Measurements from ENCODE around the gene DEGS2.

Gene DEGS2

DNA sequence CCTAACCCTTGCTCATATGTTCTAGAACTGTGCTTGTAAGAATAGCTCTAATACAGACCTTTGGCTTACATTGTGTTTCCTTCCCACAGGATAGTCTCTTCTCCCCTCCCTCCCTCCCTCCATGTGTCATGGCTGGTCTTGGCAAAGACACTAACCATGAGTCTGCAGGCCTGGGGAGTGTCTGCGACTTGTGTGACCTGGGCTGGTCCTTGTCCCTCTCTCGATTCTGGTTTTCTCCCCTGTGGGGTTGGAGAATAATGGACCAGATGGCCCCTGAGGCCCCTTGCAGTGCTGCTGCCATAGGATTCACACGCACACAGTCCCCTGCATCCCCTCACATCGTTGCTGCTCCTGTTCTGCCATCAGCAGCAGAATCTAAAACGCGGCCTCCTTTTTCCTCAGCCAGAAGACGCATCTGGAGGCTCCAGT, 30.3 kb downstream of the DEGS2 start:
- TF ChIP-seq, protein P1, sequence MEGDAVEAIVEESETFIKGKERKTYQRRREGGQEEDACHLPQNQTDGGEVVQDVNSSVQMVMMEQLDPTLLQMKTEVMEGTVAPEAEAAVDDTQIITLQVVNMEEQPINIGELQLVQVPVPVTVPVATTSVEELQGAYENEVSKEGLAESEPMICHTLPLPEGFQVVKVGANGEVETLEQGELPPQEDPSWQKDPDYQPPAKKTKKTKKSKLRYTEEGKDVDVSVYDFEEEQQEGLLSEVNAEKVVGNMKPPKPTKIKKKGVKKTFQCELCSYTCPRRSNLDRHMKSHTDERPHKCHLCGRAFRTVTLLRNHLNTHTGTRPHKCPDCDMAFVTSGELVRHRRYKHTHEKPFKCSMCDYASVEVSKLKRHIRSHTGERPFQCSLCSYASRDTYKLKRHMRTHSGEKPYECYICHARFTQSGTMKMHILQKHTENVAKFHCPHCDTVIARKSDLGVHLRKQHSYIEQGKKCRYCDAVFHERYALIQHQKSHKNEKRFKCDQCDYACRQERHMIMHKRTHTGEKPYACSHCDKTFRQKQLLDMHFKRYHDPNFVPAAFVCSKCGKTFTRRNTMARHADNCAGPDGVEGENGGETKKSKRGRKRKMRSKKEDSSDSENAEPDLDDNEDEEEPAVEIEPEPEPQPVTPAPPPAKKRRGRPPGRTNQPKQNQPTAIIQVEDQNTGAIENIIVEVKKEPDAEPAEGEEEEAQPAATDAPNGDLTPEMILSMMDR (conservative IDR thresholded peaks at IDR 0.05; ENCODE audit: low read depth, low read length) = no peak
- Histone ChIP-seq H3K4me2 (no peak overlapping the region), H3K9ac (no peak overlapping the region), H3K27me3 (ENCODE audit: insufficient read depth, low read depth) (no peaks in the 10 kb centered on the region), H3K36me3 (ENCODE audit: insufficient read depth) (no peaks in the 10 kb centered on the region), H2AFZ (ENCODE audit: low read depth) (no peak overlapping the region), H3K79me2 (ENCODE audit: insufficient read depth, low read depth) (no peaks in the 10 kb centered on the region), H4K20me1 (ENCODE audit: insufficient read depth) (no peaks in the 10 kb centered on the region), H3K4me3 (IDR thresholded peaks at IDR 0.05; ENCODE audit: insufficient read depth, low read depth, low read length) (no peak overlapping the region), H3K27ac (no peak overlapping the region), H3K4me1 (ENCODE audit: low read depth, poor library complexity, severe bottlenecking) (no peaks in the 10 kb centered on the region)

DNA sequence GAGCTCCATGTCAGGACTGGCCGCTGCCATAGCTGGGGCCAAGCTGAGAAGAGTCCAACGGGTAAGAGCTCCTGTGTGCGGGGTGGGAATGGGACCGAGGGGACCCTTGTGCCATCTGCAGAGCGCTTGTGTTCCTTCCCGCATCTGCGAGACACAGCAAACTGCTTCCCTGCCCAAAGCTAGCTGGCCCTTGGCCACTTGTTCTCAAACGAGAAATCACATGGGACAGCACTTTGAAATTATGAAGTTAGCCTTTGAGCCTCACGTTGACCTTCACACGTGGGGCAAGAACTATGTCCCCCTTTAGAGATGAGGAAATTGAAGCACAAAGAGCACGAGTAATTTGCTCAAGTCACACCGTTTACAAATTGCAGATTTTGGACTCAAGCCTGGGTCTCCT, 30.8 kb downstream of the DEGS2 start:
- Histone ChIP-seq H3K9ac (no peak overlapping the region), H2AFZ (ENCODE audit: low read depth) (no peak overlapping the region), H3K27me3 (ENCODE audit: insufficient read depth, low read depth) (no peaks in the 10 kb centered on the region), H3K4me2 (no peak overlapping the region), H4K20me1 (ENCODE audit: insufficient read depth) (no peaks in the 10 kb centered on the region), H3K79me2 (ENCODE audit: insufficient read depth, low read depth) (no peaks in the 10 kb centered on the region), H3K36me3 (ENCODE audit: insufficient read depth) (no peaks in the 10 kb centered on the region), H3K4me3 (IDR thresholded peaks at IDR 0.05; ENCODE audit: insufficient read depth, low read depth, low read length) (no peak overlapping the region), H3K27ac (no peak overlapping the region), H3K4me1 (ENCODE audit: low read depth, poor library complexity, severe bottlenecking) (no peaks in the 10 kb centered on the region)
- TF ChIP-seq, protein P1 (conservative IDR thresholded peaks at IDR 0.05; ENCODE audit: low read depth, low read length) = no peak

DNA sequence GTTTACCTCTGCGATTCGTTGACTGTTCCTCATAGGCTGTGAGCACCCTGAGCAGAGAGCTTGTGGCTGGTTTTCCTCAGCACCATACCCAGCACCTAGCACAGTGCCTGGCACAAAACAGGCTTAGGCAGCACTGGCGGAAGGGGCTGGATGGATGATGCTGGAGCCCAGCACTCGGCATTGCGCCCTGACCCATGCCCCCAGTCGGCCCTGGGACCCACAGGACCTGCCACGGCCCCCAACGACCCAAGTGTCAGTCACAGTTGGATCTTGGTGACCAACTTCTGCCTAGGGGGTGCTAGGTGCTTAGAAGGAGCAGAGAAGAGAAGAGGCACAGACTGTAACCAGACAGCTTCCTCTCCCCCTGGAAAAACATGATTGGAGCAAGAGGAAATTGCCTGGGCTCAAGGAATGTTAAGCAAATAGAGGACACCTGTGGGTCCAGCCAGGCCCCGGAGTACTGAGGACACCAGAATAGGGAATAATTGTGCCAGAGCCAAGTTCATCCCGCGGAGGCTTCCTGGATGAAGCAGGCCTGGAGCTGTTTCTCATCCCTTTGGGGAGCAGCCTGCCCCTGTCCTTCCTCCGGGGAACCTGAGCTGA, 31.5 kb downstream of the DEGS2 start:
- Histone ChIP-seq H3K9ac (no peak overlapping the region), H4K20me1 (ENCODE audit: insufficient read depth) (no peaks in the 10 kb centered on the region), H3K4me3 (IDR thresholded peaks at IDR 0.05; ENCODE audit: insufficient read depth, low read depth, low read length) (no peak overlapping the region), H3K27ac (no peak overlapping the region), H3K4me2 (no peak overlapping the region), H3K79me2 (ENCODE audit: insufficient read depth, low read depth) (no peaks in the 10 kb centered on the region), H2AFZ (ENCODE audit: low read depth) (no peak overlapping the region), H3K36me3 (ENCODE audit: insufficient read depth) (no peaks in the 10 kb centered on the region), H3K27me3 (ENCODE audit: insufficient read depth, low read depth) (no peaks in the 10 kb centered on the region), H3K4me1 (ENCODE audit: low read depth, poor library complexity, severe bottlenecking) (no peaks in the 10 kb centered on the region)
- TF ChIP-seq, protein P1 (conservative IDR thresholded peaks at IDR 0.05; ENCODE audit: low read depth, low read length) = no peak

DNA sequence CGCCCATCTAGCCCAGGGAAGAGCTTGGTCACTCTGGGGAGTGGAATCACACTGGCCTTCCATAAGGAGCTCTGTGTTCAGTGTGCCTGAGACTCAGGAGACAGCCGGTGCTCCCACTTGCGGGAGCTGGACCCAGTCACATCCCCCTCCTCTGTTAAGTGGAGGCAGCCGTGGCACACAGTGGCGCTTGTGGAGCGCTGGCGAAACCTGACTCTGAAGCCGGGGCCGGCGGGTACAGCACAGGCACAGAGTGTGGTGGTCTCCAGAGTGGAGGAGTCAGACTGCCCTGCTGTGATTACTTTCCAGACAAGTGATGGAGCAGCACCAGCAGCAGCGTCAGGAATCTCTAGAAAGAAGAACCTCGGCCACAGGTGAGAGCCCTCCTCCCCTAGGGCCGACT, 33.0 kb downstream of the DEGS2 start:
- Histone ChIP-seq H3K4me2 (no peak overlapping the region), H3K9ac (no peak overlapping the region), H3K27me3 (ENCODE audit: insufficient read depth, low read depth) (no peaks in the 10 kb centered on the region), H4K20me1 (ENCODE audit: insufficient read depth) (no peaks in the 10 kb centered on the region), H3K4me3 (IDR thresholded peaks at IDR 0.05; ENCODE audit: insufficient read depth, low read depth, low read length) (no peak overlapping the region), H3K4me1 (ENCODE audit: low read depth, poor library complexity, severe bottlenecking) (no peaks in the 10 kb centered on the region), H3K79me2 (ENCODE audit: insufficient read depth, low read depth) (no peaks in the 10 kb centered on the region), H3K27ac (no peak overlapping the region), H2AFZ (ENCODE audit: low read depth) (no peak overlapping the region), H3K36me3 (ENCODE audit: insufficient read depth) (no peaks in the 10 kb centered on the region)
- TF ChIP-seq, protein P1 (conservative IDR thresholded peaks at IDR 0.05; ENCODE audit: low read depth, low read length) = no peak

Data from KMS-11 (cell line).